ENCODE results near the gene PEDS1.
"Not testable (repeated sequence)": the region's sequence is repeated elsewhere in the genome, so short reads cannot be mapped to it uniquely, and the experiment has no call there.

The PEDS1 gene

DNA sequence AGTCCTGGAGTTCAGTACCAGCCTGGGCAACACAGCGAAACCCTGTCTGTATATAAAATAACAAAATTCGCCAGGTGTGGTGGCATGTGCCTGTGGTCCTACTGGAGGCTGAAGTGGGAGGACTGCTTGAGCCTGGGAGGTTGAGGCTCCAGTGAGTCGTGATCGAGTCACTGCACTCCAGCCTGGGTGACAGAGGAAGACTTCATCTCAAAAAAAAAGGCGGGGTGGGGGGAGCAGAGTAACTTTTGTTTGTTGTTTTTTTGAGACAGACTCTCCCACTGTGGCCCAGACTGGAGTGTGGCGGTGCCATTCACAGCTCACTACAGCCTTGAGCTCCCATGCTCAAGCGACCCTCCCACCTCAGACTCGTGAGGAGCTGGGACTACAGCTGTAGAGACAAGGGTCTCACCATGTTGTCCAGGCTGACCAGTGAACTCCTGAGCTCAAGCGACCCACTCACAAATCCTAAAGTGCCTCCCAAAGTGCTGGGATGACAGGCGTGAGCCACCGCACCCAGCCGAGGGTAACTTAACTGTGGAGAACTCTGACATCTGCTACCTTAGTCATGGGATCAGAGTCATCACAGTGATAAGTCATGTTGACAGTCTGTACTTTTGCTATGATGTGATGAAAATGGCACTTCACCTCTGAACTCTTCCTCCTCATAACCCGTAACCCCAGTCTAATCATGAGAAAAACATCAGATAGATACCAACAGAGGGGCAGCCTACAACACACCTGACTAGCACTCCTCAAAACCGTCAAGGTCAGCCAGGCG, 16.5 kb downstream of the PEDS1 start:
- FAIRE-seq (peak; percentile 32), DNase-seq (ENCODE audit: low spot score) (no peak)

DNA sequence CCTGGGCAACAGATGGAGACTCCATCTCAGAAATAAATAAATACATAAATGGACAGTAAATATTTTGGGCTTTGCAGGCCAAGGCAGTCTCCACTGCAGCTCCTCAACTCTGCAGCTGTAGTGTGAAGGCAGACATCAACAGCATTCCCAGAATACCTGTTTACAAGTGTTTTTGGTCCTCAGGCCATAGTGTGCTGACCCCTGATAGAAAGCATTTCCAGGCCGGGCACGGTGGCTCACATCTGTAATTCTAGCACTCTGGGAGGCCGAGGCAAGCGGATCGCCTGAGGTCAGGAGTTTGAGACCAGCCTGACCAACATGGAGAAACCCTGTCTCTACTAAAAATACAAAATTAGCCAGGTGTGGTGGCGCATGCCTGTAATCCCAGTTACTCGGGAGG, 18.4 kb downstream of the PEDS1 start:
- not testable (repeated sequence) for DNase-seq (ENCODE audit: low spot score); FAIRE-seq

DNA sequence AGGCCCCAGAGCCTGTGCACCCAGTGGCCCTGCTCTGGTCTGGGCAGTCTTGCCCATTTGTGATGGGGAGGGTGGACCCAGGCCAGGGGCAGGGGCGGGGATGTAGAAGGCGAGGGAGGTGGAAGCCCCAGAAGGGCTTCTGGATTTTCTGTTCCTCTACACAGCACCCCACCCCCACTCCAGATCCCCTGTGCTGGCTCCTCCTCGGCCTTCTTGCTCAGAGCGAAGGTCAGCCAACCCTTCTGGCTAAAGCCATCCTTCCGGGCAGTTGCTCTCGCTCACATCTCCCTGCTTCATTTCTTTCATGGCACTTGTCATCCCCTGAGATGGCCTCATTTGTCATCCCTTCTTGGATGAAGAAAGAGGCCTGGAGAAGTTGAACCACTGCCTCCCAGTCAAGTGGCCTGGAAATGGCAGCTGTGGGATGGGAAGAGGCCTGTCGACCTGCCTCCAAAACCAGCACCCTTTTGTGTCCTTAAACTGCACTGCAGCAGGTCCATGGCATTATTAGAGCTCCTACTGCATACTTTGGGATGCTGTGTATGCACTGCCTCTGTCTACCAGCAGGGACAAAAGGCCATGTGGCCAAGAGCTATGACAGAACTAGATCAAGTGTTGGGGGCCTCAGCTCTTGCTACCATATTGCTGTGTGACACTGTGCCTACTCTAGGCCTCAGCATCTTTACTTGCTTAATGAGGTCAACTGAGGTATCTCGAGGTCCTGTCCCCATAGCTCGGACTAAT, 19.9 kb downstream of the PEDS1 start:
- FAIRE-seq: no peak
- no peak for DNase-seq (ENCODE audit: low spot score)

DNA sequence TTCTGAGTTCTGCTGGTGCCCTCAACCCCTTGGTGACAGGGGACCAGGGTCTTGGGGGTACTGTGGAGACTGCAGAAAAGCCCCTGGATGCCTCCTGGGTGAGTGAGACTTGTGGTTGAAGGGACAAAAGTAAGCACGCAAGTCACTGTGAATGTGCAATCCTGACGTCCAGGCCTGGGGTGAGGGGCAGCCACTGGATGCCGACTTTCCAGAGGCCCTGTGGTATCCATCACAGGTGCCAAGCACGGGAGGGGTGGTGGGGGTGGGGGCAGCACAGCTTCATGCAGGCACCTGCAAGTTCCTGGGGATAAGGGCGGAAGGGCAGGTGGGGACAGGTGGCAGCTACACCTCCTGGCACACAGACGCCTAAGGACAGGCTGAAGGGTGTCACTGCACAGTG, 20.5 kb downstream of the PEDS1 start:
- DNase-seq (ENCODE audit: low spot score) (no peak), FAIRE-seq (no peak)

DNA sequence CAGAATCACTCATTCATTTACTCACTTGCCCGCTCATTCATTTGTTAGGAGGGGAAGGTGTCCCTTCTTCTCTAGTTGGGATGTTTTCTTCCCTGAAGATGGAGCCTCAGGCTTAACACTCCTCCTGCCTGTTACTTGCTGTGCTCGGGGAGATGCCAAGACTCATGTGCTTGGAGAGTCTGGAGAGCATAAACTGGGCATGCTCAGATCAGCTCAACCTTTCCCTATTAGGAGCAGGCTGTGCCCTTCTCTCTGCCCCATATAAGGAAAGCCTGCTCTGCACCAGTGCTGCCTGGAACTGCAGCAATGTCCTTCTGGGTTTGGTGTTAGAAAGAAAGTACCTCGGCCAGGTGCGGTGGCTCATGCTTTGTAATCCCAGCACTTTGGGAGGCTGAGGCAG, 22.5 kb downstream of the PEDS1 start:
- DNase-seq (ENCODE audit: low spot score) (no peak), FAIRE-seq (no peak)

DNA sequence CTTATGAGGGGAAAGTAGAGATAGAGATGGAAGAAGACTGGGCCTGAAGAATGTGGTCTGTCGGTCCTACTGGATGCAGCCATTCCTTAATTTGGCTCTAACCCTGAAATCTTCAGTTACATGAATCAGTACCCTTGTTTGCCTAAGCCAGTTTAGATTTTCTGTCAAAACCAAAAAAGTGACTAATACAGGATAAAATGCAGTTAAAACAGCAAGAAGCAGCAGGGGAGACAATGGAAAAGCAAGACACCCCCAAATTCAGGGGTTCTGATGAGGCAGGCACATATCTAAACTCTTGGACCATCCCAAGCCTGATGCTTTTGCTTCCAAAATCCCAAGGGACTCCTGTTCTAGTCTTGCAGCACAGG, 23.2 kb downstream of the PEDS1 start:
- no peak for FAIRE-seq
- no peak for DNase-seq (ENCODE audit: low spot score)

DNA sequence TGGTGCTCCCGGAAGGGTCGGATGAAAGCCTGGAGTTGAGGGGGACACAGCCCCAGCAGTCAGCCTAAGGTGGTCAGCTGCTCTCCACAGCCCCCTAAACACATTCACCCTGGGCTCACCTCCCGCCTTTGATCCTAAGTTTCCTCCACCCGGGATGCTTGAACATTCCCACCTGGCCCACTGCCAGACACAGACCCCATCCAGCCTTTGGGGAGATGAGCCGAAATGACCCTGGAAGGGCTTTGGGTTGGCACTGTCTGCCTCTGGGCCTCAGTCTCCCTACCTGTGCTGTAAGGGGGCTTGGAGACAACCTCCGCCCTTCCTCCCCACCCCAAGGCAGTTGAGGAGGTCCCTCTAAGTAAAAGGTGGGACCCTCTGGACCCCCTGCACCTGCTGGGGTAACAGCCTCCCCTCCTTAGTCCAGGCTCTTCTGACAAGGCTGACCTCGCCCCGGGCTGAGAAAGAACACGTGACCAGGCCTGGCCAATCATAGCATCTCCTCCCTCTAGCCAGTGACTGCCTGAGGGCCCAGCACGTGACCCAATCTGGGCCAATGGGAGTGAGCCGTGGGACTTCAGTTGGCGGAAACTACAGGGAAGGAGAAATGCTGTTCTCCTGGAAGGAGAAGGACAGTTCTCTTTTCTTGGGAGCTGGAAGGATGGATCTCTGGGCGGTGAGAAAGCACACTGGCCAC, 23.7 kb downstream of the PEDS1 start:
- FAIRE-seq: no peak
- DNase-seq (ENCODE audit: low spot score): no peak

DNA sequence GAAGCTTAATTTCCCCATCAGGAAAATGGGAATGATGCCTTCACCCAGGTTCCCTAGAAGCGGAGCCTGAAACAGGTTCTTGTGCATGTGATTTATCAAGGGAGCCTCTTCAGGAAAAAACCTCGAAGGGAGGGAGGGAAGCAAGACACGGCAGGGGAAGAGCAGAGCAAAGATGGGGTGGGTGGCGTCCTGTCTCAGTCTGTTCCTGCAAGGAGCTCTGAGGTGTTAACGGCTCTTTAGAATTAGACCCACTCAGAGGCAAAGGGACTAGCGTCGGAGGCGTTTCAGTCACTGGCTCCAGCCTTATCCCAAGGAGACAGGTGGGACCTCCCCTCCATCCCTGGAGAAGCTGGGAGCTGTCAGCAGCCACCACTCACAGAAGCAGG, 25.0 kb downstream of the PEDS1 start:
- DNase-seq (ENCODE audit: low spot score) (no peak), FAIRE-seq (no peak)

DNA sequence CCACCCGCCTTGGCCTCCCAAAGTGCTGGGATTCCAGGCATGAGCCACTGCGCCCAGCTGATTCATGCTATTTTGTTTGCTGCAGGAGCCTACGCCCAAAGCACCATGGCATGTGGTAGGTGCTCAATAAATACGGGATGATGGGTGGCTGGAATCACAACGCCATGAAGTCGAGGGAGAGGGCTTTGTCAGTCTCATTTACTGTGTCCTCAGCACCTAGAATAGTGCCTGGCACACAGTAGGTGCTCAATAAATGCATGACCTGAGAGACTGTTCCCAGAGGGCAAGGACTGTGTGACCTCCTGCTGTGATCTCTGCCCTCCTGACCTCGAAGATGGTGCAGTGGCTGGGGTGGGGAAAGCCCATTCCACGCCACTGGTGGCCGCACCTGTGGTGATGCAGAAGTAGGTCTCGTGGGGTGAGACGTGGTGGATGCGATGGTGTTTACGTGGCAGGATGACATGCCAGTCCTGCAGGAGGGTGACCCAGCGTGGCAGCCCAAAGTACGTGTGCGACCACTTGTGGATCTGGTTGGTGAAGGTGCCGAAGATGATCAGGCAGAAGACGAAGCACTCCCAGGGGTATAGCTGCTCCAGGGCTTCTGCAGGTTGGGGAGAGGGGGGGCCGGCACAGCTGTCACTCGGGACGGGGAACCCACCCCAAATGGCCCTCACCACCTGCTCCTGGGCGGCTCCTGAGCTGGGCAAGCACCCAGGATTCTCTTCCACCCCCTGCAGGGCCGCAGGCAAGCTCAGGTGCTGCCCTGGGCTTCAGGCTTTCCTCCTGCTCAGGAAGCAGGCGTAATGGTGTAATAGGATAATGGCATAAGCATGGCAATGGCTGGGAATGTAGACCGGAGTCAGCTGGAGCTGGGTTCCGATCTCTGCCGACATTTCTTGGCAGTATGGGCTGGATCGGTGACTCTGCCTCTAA, 25.7 kb downstream of the PEDS1 start:
- FAIRE-seq (peak; percentile 93), DNase-seq (ENCODE audit: low spot score) (no peak)

DNA sequence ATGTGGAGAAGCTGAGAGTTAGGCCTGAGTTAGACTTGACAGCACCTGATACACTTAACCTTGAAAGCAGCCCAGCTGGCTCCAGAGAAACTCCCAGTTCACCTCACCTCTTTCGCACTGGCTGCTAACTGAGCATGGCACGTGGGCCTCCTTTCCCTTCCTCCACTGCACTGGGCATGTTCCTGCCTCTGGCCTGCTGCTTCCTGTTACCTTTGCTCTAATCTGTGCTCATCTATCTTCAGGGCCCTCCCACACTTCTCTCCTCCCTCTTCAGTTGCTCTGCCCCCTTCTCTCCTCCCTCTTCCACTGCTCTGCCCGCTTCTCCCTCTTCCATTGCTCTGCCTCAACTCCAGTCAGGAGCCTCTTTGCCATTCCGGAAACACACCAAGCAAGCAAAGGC, 26.9 kb downstream of the PEDS1 start:
- DNase-seq (ENCODE audit: low spot score) (no peak), FAIRE-seq (no peak)

DNA sequence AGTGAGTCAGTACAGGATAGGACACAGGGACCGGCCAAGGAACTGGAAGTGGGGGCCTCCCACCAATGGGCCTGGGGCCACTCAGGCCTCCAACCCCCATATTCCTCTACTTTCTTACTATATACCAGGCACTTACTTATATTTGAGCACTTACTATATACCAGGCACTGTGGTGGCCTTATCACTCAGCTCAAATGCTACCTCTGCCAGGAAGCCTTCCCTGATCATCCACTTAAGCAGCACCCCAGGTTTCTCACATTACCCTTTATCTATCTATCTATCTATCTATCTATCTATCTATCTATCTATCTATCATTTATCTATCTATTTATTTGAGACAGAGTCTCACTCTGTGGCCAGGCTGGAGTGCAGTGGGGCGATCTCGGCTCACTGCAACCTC, 28.2 kb downstream of the PEDS1 start:
- no peak for FAIRE-seq
- no peak for DNase-seq (ENCODE audit: low spot score)

DNA sequence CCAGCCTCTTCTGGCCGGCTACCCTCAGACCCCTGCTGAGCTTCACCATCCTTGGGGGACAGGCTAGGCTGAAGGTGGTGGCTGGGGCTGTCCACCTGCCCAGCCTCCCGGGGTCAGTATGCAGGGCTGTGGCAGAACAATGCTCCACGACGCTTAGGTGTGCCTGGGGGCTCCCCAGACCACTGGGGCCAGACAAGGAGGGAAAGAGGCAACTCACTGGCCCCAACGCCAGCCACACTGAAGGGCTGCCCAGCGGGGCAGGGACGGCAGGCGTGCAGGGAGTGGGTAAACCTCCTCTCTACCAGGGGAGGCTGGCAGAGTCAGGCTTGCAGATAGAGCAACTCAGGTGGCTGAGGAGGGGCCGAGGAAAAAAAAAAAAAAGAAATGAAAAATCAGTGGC, 29.0 kb downstream of the PEDS1 start:
- FAIRE-seq: no peak
- no peak for DNase-seq (ENCODE audit: low spot score)

DNA sequence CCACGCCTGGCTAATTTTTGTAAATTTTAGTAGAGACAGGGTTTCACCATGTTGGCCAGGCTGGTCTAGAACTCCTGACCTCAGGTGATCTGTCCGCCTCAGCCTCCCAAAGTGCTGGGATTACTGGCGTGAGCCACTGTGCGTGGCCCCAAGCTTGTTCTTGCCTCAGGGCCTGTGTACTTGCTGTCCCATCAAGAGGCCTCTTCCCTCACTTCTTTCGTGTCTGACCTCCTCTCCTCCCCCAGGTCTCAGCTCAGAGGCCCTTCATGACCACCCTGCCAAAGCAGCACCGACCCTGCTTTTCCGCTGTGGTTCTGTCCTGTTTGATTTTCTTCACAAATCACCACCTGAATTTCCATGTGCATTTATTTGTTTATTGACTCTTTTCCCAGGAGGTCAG, 30.1 kb downstream of the PEDS1 start:
- no peak for FAIRE-seq
- no peak for DNase-seq (ENCODE audit: low spot score)

DNA sequence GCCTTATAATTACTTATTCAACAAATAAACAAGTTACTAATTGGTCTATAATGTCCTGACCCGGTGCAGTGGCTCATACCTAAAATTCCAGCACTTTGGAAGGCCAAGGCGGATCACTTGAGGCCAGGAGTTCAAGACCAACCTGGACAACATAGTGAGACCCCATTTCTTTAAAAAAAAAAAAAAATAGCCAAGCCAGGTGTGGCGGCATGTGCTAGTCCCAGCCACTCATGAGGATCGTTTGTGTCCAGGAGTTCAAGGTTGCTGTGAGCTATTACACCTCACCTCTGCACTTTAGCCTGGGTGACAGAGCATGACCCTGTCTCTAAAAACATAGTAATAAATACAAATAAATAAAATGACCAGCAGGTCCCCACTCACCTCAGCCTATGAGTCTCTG, 30.8 kb downstream of the PEDS1 start:
- DNase-seq (ENCODE audit: low spot score): no peak
- no peak for FAIRE-seq

DNA sequence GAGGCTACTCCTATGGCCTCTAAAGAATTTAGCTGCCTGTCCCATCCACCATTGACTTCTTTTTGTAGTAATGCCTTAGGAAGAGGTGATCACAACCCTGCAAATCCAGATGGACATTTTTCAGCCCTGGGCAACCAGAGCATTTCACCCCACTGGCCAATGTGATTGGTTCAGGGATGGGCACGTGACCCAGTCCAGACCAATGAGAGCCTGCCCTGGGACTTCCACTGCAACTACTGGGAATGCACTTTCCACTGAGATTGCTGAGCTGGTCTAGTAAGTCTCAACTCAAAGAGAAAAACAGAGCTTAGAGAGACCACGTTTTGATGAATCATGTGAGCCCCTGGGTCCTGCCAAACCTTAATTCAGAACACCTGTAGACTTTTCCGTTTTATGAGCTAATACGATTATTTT, 31.7 kb downstream of the PEDS1 start:
- no peak for FAIRE-seq
- no peak for DNase-seq (ENCODE audit: low spot score)

DNA sequence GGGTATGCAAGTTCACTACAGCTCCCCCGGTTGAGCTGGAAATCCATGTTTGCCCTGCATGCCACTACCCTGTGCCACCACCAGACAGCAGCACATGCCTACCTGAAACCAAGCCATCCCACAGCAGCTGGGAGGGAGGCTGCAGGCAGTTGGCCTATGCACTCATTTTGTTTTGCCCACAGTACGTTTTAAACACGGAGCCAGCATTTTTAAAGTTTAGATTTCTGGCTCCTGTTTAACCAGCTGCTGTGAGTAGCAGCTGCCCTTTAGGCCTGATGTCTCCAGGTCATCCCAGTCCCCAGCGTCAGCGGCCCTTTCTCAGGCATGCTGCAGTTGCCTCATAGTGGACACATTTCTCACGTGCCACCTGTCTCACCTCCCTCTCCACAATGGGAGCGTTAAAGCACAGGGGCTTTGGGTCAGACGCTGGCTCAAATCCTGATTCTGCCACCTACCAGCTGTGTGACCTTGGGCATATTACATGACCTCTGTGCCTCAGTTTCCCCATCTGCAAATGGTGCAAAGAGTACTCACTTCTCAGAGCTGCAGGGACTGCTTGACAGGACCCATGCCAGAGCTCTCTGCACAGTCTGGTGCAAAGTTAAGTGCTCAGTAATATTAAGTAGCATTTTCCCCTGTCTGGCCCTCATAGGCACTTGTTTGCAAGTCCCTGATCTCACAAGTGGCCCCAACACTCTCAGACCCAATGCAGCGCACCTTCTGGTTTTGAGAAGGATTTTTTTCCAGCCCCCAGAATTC, 32.4 kb downstream of the PEDS1 start:
- FAIRE-seq (peak; percentile 59), DNase-seq (ENCODE audit: low spot score) (peak; percentile 76)

DNA sequence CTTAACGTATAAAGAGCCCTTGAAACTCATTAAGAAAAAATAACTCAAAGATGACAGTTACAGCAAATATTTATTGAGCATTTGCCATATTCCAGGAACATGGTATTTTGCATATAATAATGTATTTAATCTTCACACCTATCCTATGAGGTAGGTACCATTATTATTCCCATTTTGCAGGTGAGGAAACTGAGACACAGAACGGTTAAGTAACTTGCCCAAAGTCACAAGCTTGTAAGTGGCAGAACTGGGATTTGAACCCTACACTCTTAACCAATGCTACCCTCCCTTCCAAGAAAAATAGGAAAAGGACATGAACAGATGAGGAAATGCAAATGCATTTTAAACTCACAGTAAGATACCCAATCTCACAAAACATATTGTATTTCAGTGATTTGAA, 35.3 kb downstream of the PEDS1 start:
- DNase-seq (ENCODE audit: low spot score) (no peak), FAIRE-seq (no peak)

DNA sequence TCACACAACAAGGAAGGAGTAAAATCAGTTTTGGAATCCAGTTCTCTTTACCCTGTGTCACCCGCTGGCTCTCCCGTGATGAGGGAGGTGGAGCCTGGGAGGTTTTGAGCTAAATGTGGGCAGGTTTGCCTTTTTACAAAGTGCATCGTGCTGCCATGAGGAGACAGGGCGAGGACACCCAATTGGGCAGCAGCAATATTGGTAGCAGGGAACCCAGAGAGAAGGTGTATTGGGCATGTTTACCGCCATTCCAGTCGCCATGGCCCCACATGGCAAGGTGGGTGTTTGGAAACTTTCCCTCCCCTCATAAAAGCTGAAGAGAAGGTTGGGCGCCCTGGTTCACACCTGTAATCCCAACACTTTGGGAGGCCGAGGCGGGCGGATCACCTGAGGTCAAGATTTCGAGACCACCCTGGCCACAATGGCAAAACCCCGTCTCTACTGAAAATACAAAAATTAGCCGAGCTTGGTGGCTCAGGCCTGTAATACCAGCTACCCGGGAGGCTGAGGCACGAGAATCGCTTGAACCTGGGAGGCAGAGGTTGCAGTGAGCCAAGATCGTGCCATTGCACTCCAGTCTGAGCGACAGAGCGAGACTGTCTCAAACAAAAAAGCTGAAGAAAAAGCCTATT, 37.0 kb downstream of the PEDS1 start:
- no peak for DNase-seq (ENCODE audit: low spot score)
- FAIRE-seq: no peak

DNA sequence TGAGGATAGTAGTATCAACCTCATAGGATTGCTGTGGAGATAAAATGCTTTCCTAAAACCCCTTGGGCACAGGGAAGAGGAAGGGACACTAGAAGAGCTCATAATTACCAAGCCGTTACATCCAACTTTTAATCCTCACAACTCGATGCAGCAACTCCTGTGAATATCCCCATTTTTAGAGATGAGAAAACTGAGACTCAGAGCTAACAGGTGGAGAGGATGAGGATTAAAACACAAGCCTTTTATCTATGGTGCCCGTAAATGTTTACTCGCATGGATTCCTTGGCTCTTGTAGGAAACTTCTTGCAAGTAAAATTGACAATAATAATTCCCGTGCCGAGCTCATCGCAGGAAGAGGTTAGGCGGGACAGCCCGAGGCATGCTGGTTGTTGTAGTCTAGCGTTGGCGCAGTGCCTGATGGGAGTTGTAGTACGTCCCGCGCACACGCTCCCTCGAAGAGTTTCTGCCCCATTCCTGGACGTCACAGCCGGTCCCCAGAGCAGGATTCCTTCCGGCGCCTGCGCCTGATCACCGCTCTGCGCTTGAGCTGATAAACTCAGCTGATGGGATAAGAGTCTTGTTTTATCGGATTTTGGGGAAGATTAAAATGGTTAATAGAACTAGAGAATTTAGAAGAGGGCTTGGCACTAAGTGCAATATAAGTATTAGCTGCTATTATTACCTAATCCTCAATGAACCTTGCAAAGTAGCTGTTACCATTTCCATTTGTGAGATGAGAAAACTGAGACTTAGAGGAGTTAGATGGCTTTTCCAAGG, 37.7 kb downstream of the PEDS1 start:
- FAIRE-seq (peak; percentile 75), DNase-seq (ENCODE audit: low spot score) (peak; percentile 99)

All from urothelium cell line (cell line).